ENCODE measurements around the gene ULK4.
A peak's percentile ranks its signal among the peaks of the same experiment; 100 is the strongest.

The ULK4 gene

DNA sequence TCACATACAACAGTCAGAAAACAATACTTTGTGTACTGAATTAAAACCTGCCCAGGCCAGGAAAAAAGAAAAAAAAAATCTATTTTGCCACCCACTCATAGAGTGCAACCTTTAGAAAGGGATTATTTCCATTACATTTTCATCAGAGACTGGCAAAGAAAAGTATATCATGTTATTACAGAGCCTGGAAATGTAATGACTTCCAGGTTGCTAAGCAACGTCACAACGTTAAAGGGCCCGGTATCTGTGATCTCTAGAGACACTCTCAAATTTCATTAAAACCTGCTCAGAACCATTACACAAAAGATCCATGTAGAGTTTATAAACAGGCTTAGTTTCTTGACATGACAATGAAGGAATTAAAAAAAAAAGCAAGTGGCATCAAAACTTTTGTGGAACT is 592.1 kb downstream of the ULK4 start:
- Histone ChIP-seq H3K4me3 (ENCODE audit: low read depth, low read length) (no peak overlapping the region), H3K27me3 (replicated peaks) (no peaks in the 10 kb centered on the region), H3K36me3 (replicated peaks) (no peaks in the 10 kb centered on the region), H3K27ac (no peak overlapping the region)
- DNase-seq = peak; percentile 18
- TF ChIP-seq, protein P1, sequence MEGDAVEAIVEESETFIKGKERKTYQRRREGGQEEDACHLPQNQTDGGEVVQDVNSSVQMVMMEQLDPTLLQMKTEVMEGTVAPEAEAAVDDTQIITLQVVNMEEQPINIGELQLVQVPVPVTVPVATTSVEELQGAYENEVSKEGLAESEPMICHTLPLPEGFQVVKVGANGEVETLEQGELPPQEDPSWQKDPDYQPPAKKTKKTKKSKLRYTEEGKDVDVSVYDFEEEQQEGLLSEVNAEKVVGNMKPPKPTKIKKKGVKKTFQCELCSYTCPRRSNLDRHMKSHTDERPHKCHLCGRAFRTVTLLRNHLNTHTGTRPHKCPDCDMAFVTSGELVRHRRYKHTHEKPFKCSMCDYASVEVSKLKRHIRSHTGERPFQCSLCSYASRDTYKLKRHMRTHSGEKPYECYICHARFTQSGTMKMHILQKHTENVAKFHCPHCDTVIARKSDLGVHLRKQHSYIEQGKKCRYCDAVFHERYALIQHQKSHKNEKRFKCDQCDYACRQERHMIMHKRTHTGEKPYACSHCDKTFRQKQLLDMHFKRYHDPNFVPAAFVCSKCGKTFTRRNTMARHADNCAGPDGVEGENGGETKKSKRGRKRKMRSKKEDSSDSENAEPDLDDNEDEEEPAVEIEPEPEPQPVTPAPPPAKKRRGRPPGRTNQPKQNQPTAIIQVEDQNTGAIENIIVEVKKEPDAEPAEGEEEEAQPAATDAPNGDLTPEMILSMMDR (IDR thresholded peaks at IDR 0.05; ENCODE audit: low read depth, low read length, missing control alignments) = no peak
- in situ Hi-C loops (cut with HindIII; ENCODE audit: low pct_ligation_motif_present, low sequenced_read_pairs) = no loop called here

DNA sequence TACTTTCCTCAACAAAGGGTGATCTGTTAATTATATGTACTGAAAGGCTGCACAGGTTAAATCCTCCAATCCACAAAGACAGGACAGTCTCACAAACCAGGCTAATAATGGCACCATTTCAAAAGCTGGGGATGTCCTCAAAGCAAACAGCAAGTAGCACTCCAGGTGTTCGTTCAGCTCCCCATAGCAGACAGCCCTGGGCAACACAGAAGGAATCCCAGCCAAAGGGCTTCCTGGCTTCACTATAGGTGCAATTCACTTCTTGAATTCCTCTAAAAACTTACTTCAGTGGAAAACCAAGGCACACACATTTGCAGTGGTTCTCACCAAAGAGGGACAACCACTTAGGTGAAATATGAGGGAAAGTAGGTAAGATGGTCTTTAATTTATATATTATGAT is 595.9 kb downstream of the ULK4 start:
- no peaks in the 10 kb centered on the region for H3K27me3 ChIP-seq (replicated peaks)
- TF ChIP-seq, protein P1 (IDR thresholded peaks at IDR 0.05; ENCODE audit: low read depth, low read length, missing control alignments) = no peak
- H3K27ac ChIP-seq = no peak overlapping the region
- no peaks in the 10 kb centered on the region for H3K36me3 ChIP-seq (replicated peaks)
- in situ Hi-C loops (cut with HindIII; ENCODE audit: low pct_ligation_motif_present, low sequenced_read_pairs) = no loop called here
- H3K4me3 ChIP-seq (ENCODE audit: low read depth, low read length) = no peak overlapping the region
- no peak for DNase-seq

DNA sequence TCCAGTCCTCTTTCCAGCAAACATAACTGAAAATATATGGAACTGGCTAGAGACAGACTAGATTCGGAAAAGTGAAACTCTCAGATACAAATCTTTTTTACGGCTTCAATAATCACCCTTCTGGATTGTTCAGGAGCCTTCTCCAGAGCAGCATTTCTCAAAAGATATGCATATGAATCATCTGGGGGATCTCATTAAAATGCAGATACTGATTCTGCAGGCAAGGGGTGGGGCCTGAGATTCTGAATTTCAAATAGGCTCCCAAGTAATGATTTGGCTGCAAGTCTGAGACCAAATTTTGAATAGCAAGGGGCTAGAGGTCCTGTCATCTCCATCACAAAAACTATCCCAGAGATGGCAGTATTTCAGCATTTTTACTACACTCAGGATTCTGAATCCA is 597.2 kb downstream of the ULK4 start:
- no peaks in the 10 kb centered on the region for H3K36me3 ChIP-seq (replicated peaks)
- no peak for DNase-seq
- H3K27ac ChIP-seq = no peak overlapping the region
- H3K27me3 ChIP-seq (replicated peaks) = no peaks in the 10 kb centered on the region
- H3K4me3 ChIP-seq (ENCODE audit: low read depth, low read length) = no peak overlapping the region
- in situ Hi-C loops (cut with HindIII; ENCODE audit: low pct_ligation_motif_present, low sequenced_read_pairs) = no loop called here
- TF ChIP-seq, protein P1 (IDR thresholded peaks at IDR 0.05; ENCODE audit: low read depth, low read length, missing control alignments) = no peak

DNA sequence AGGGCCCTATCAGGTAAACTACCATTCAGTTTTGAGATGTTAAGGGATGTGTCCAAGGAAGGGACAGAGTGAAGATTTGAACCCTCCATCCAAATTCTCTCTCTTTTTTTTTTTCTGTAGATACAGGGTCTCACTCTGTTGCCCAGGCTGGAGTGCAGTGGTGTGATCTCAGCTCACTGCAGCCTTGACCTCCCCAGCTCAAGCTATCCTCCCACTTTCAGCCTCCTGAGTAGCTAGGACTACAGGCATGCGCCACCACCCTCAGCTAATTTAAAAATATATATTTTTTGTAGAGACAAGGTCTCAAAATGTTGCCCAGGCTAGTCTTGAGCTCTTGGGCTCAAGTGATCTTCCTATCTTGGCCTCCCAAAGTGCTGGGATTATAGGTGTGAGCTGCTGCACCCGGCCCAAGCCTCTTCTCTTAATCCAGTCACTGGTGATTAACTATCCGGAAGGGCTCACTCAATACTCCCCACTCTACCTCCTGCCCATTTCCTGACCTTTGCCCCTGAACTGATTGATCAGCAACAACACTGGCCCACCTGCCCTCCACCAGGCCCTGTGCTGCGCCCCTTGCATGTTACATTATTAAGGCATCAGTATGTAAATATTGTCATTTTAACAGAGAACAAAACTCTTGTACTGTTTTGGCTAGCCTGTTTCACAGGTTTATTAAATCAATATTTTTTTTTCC is 597.9 kb downstream of the ULK4 start:
- in situ Hi-C loops (cut with HindIII; ENCODE audit: low pct_ligation_motif_present, low sequenced_read_pairs) = no loop called here
- Histone ChIP-seq H3K4me3 (ENCODE audit: low read depth, low read length) (no peak overlapping the region), H3K27ac (no peak overlapping the region), H3K27me3 (replicated peaks) (no peaks in the 10 kb centered on the region), H3K36me3 (replicated peaks) (no peaks in the 10 kb centered on the region)
- TF ChIP-seq, protein P1 (IDR thresholded peaks at IDR 0.05; ENCODE audit: low read depth, low read length, missing control alignments) = no peak
- no peak for DNase-seq

DNA sequence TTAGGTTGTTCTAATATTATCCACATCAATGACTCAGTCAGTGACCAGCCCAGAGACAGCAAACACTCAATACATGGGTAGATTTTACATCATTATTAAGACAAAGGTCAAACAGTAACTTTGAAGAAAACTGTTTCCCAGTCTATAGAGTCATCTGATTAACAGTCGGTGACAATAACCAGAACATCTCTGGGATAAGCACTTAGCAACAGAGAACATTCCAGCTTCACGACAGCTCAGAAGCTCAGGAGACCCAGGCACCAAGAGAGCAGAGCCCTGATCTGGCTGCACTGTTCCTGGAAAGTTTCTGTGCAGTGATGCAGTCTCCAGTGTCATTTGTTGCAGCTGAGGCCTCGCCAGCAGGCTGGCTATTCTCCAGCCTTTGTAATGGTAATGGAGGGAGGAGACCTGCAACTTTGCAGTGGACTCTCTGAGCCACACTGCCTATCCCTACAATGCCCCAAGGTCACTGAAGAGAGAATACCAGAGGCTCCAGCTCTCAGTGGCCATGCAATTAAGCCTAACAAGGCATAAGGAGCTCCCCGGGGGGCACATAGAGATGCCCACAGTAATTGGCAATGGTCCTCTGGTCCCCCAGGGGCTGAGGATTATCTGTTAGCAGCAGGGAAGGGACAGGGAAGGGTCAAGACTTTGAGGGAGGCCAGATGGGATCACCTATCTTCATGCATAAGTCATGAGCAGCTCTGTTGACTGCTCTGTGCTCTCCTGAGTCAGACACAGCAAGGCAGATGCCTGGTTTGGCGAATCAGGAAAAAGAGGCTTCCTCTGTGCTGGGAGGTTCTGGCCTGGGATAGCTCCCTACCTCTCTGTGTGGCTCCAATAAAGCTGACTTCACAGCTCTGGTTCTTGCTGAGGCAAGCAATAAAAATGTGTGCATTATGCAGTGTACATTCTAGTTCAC is 599.0 kb downstream of the ULK4 start:
- TF ChIP-seq, protein P1 (IDR thresholded peaks at IDR 0.05; ENCODE audit: low read depth, low read length, missing control alignments) = no peak
- no peaks in the 10 kb centered on the region for H3K27me3 ChIP-seq (replicated peaks)
- no peak overlapping the region for H3K4me3 ChIP-seq (ENCODE audit: low read depth, low read length)
- in situ Hi-C loops (cut with HindIII; ENCODE audit: low pct_ligation_motif_present, low sequenced_read_pairs) = no loop called here
- no peaks in the 10 kb centered on the region for H3K36me3 ChIP-seq (replicated peaks)
- no peak overlapping the region for H3K27ac ChIP-seq
- DNase-seq = peak; percentile 13

All from brain microvascular endothelial cell (primary cell).